Brain microvascular endothelial cell (primary cell): Measurements from ENCODE around the gene CALD1.
A peak's percentile ranks its signal among the peaks of the same experiment; 100 is the strongest.

ENCODE experiments used
- DNase-seq: peaks from one replicate; pipeline ENCODE4 v3.0.0-alpha.2; 2020
- H3K27ac ChIP-seq: fragments of 250-450 bp; sonication (Bioruptor Pico); 2 replicates; pipeline ENCODE4 v1.5.1; 2020; ENCODE audit warnings: mild to moderate bottlenecking, moderate library complexity
- H3K27me3 ChIP-seq: fragments of 250-450 bp; sonication (Bioruptor Pico); replicated peaks from 2 replicates; pipeline ENCODE4 v1.5.1; 2020; ENCODE audit warnings: mild to moderate bottlenecking
- H3K36me3 ChIP-seq: fragments of 250-450 bp; sonication (Bioruptor Pico); replicated peaks from 2 replicates; pipeline ENCODE4 v1.5.1; 2020; ENCODE audit warnings: mild to moderate bottlenecking
- H3K4me3 ChIP-seq: 2 replicates; pipeline ENCODE4 v1.5.1; 2011; ENCODE audit warnings: low read depth, mild to moderate bottlenecking, control low read depth, low read length, moderate library complexity
- in situ Hi-C: cut with HindIII; loops from 2 replicates; pipeline ENCODE4 v1.10.0; 2017; ENCODE audit warnings: low sequenced_read_pairs, low pct_ligation_motif_present
- TF ChIP-seq, protein P1 (sequence below): IDR thresholded peaks from 2 replicates; pipeline ENCODE4 v1.5.1; 2011; ENCODE audit warnings: low read depth, mild to moderate bottlenecking, moderate library complexity, low read length, control low read depth, inconsistent platforms; ENCODE audit errors: missing control alignments

CALD1 gene

DNA sequence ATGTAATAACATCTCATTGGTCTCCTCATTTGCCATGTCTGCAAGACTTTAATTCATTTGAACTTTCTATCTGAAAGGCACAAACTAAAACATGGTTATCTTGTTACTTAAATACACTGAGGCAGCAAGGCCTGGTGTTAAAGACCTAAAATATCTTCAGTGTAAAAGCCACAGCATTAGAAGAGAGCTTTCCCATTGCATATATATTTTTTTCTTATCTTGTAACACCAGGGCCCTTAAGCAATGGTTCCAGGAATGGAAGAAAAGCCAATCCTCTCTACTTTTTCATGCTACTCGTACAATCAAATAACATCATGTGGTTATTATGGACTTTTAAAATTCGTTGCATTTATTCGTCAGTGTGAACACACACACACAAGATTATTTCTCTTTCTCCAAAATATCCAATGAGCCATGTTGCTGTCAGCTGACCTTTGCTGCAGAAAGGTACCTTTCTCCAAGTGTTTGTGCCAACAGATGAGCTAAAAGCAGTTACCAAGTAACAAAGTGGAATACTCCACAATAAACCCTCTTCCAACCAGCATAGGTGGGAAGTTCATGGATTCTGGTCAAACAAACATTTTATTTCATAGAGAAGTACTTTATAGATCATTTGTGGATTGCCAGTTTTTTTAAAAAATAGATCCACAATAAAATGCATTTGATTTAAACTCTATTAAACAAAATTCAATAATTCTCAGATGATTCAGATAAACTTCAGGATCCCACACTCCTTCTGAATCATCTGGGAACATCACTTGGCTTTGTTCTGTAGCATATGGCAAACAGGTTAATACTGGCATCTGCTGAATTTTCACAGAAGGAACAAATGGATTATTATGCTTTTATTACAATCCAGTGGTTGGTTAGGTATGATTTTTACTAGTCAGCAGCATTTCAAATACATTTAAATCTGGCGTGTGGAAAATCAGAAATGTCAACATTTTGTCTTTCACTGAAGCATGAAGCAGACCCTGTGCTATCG is 143.6 kb downstream of the CALD1 start:
- peaks cover 14% of the 10 kb centered on the region for H3K36me3 ChIP-seq
- no peak for DNase-seq
- no peak overlapping the region for H3K27ac ChIP-seq
- in situ Hi-C loops, result no loop called here
- no peaks in the 10 kb centered on the region for H3K27me3 ChIP-seq
- no peak overlapping the region for H3K4me3 ChIP-seq
- TF ChIP-seq, protein P1, sequence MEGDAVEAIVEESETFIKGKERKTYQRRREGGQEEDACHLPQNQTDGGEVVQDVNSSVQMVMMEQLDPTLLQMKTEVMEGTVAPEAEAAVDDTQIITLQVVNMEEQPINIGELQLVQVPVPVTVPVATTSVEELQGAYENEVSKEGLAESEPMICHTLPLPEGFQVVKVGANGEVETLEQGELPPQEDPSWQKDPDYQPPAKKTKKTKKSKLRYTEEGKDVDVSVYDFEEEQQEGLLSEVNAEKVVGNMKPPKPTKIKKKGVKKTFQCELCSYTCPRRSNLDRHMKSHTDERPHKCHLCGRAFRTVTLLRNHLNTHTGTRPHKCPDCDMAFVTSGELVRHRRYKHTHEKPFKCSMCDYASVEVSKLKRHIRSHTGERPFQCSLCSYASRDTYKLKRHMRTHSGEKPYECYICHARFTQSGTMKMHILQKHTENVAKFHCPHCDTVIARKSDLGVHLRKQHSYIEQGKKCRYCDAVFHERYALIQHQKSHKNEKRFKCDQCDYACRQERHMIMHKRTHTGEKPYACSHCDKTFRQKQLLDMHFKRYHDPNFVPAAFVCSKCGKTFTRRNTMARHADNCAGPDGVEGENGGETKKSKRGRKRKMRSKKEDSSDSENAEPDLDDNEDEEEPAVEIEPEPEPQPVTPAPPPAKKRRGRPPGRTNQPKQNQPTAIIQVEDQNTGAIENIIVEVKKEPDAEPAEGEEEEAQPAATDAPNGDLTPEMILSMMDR, result no peak

DNA sequence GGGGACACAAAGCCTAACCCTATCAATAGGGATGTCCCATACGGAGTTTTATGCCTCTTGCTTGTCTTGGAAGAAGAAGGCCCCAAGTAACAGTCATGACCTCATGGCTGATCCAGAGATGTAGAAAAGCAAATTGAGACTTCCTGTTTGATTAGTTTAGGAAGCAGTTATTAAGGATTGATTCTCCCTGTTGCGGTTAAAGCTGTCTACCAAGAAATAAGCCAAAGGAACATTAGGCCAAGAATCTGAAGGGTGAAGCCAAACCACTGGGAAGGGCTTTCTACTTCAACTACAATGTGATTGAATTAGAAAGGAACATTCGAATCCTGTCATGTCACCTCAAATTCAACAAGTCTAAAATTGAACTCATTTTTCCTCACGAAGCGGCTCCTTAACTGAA is 146.3 kb downstream of the CALD1 start:
- TF ChIP-seq, protein P1, result no peak
- Histone ChIP-seq H3K27me3 (no peaks in the 10 kb centered on the region), H3K27ac (peak overlapping the region; percentile 11), H3K4me3 (no peak overlapping the region), H3K36me3 (peaks cover 29% of the 10 kb centered on the region)
- DNase-seq, result no peak
- in situ Hi-C loops, result no loop called here

- Histone ChIP-seq H3K4me3 (no peak overlapping the region), H3K27ac (no peak overlapping the region), H3K36me3 (peaks cover 28% of the 10 kb centered on the region), H3K27me3 (no peaks in the 10 kb centered on the region)
- no peak for DNase-seq
- TF ChIP-seq, protein P1, result no peak
- in situ Hi-C loops, result no loop called here
Measured at GRCh38 chr7:134926396-134926795, 147.0 kb downstream of the CALD1 start.

GRCh38 chr7:134927076-134927475 is 147.6 kb downstream of the CALD1 start:
- no peak for DNase-seq
- H3K27me3 ChIP-seq, result no peaks in the 10 kb centered on the region
- H3K4me3 ChIP-seq, result no peak overlapping the region
- in situ Hi-C loops, result no loop called here
- H3K36me3 ChIP-seq, result peaks cover 31% of the 10 kb centered on the region
- H3K27ac ChIP-seq, result no peak overlapping the region
- TF ChIP-seq, protein P1, result no peak

- in situ Hi-C loops, result no loop called here
- Histone ChIP-seq H3K4me3 (no peak overlapping the region), H3K27me3 (no peaks in the 10 kb centered on the region), H3K27ac (no peak overlapping the region), H3K36me3 (peaks cover 35% of the 10 kb centered on the region)
- TF ChIP-seq, protein P1, result no peak
- DNase-seq, result no peak
Measured at GRCh38 chr7:134927723-134928122, 148.3 kb downstream of the CALD1 start.
